HG03097 (cell line): ENCODE measurements around the gene USP5.

Experiments
- ATAC-seq: cut with Tn5 transposase; IDR thresholded peaks from one replicate; pipeline ENCODE4 v1.9.1; 2021; ENCODE audit not compliant: unreplicated experiment, low FRiP score

USP5 gene

GRCh38 chr12:6839482-6840201 lies 12.3 kb upstream of the USP5 start:
- ATAC-seq, result no peak

DNA sequence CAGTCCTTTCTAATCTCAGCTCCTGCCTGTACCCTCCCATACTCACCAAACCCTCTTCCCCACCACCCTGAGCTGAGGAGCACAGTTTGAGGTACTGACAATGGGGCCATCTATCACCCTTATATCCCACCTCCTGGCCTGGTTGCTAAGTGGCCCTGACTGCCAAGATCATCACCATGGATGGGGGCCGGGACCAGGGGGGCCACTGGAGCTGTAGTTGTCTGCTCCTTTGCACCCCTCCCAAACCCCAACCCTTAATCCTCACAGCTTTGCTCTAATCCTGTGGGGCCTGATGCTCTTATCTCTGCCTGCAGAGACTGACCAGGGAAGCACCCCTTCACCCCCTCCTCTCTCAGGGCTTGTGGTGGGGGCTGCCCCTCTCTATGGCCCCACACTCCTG lies 11.6 kb upstream of the USP5 start:
- no peak for ATAC-seq

DNA sequence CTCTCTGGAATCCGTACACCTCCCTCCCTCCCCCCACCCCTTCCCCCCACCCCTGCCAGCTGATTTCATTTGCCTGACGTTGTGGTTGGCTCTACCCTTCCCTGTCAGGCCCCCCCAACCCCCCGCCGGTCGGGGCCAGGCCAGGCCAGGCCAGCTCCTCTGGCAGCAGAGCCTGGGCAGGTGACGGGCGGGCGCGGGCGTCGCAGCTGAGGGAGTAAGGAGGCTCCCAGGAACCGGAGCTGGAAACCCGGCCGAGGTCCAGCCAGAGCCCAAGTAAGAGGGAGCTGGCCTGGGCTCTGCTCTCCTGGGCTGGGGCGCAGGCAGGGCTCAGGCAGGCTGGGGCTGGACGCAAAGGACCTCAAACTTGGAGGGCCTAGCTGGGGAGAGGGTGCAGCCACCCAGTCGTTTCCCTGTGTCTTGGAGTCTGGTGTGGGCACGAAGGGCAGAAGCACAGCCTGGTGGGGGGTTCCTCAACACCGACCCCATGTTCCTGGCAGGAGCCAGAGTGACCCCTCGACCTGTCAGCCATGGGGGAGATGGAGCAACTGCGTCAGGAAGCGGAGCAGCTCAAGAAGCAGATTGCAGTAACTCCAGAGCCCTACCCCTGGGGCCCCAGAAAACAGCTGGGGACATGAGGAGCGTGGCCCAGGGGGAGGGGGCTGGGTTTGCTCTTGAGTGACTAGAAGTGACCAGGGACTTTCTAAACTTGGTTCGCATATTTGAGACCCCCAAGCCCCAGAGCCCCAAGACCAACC lies 11.0 kb upstream of the USP5 start, which contains the start of gene GNB3:
Gene GNB3, plus strand, starts transcription at position 165 of the 755 bp plus-strand sequence. Its CDS starts 363 bp downstream, at position 528.
- ATAC-seq, result no peak

- no peak for ATAC-seq
Measured at GRCh38 chr12:6842075-6842474, 9.9 kb upstream of the USP5 start.

DNA sequence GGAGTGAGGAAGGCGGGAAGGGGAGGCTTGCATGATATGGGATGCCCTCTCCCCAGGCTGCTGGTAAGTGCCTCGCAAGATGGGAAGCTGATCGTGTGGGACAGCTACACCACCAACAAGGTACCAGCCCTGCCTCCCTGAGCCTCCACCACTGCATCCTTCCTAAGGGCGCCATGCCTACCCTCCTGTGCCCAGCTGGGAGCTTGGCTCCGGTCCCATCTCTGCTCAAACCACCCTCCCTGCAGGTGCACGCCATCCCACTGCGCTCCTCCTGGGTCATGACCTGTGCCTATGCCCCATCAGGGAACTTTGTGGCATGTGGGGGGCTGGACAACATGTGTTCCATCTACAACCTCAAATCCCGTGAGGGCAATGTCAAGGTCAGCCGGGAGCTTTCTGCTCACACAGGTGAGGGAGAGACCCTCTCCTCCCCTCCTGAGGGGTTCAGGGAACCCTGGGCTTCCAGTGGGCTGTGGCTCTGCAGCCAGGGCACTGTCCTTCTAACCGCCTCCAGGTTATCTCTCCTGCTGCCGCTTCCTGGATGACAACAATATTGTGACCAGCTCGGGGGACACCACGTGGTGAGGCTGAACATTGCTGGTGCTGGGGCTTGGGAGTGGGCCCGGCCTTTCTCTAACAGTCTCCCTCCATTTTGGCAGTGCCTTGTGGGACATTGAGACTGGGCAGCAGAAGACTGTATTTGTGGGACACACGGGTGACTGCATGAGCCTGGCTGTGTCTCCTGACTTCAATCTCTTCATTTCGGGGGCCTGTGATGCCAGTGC lies 8.6 kb upstream of the USP5 start:
- no peak for ATAC-seq

DNA sequence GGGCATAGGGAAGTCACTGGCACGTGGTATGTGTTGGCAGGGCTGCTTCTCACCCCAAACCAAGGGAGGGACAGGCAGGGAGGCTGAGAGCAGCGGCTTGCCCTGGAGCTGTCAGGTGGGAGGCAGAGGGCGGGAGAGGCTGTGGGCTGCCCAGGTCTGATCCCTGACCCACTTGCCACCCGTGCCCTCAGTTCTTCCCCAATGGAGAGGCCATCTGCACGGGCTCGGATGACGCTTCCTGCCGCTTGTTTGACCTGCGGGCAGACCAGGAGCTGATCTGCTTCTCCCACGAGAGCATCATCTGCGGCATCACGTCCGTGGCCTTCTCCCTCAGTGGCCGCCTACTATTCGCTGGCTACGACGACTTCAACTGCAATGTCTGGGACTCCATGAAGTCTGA lies 6.6 kb upstream of the USP5 start:
- ATAC-seq, result no peak

GRCh38 chr12:6846316-6846869 lies 5.6 kb upstream of the USP5 start:
- no peak for ATAC-seq

DNA sequence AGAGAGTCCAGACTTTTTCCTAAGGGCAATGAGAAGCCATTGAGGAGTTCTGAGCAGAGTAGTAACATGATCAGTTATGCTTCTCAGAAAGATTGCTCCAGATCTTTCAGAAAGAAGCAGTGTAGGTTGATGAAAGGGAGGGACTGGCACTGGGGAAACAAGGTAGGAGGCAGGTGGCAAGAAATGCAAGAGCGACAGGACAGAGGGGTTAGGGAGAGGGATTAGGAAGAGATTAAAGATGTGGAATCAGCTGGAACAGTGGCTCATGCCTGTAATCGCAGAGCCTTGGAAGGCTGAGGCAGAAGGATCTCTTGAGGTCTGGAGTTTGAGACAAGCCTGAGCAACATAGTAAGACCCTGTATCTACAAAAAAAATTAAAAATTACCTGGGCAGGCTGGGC lies 4.3 kb upstream of the USP5 start:
- no peak for ATAC-seq

DNA sequence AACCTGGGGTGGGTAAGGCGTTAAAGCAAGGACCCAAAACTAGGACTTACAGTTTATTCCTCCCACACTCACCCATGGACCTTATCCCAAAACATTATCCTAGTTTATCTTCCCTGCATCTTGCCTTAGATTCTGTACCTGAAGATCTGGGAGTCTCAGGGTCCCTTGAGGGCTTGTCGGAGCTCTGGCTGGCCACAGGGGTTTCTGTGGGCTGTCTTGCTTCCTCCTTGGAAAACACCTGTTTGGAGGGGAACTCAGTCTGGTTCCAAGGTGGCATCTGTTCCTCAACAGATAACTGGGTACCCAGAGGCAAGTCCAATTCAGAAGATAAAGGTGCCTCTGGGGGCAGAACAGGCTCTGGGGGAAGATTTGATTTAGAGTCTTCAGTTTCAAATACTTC lies 2.5 kb upstream of the USP5 start:
- ATAC-seq, result no peak

- no peak for ATAC-seq
Measured at GRCh38 chr12:6849976-6850560, 1.9 kb upstream of the USP5 start.

DNA sequence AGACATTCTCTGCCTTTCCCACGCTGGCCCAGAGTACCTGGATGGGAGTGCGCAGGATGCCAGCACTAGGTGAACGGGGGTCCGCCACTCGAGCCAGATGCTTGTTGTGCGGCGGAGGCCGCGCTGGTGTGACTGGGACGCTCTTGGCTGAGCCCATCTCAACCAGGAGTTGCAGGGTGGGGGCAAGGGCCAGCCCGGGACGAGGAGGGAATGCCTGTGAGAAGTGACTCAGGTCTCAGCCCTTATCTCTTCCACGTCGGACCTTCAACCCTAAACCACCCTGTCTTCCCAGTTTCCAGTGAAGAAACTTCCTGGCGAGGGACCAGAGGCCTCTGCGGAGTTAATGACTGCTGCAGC lies 1.2 kb upstream of the USP5 start:
- no peak for ATAC-seq

DNA sequence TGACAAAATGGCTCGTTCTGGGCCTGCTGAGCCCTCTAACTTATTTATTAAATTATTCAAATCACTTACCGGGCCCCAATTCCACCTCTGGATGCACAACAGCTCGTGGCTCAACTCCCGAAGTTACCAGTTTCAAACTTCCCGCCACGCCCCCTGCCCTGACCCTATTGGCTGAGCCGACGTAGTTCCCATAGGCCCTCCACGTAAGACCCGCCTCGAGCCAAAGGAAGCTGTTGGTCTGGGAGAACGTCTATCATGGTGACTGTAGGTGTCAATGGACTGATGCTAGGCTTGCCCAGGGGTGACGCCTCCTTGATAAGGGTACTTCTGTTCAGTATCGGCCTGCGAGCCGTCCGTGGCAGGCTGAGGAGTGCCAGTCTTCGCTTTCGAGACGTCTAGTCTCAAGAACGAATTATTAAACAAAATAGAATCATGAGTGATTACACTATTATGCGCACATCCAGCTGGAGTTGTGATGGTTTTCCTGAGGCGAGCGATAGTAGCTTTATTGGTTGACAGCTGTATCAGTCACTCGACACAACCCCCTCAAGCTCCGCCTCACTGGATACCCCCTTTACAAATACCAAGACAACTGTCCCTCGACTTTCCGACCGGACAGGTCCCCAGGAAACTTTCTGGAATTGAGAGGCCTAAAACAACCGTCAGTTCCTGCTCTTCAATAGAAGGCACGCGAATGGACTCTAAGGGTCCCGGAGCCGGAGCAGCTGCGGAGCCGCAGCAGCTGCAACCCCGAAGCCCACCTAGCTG lies 613 bp upstream of the USP5 start, which contains the start of gene CDCA3:
Gene CDCA3, minus strand, starts transcription at position 134 of the 768 bp plus-strand sequence. CDS start 334 bp downstream, outside the sequence.
- ATAC-seq, result peak; percentile 46

GRCh38 chr12:6852651-6853354 lies 853 bp downstream of the USP5 start:
- ATAC-seq, result no peak

GRCh38 chr12:6853626-6854025 lies 1.7 kb downstream of the USP5 start:
- no peak for ATAC-seq

DNA sequence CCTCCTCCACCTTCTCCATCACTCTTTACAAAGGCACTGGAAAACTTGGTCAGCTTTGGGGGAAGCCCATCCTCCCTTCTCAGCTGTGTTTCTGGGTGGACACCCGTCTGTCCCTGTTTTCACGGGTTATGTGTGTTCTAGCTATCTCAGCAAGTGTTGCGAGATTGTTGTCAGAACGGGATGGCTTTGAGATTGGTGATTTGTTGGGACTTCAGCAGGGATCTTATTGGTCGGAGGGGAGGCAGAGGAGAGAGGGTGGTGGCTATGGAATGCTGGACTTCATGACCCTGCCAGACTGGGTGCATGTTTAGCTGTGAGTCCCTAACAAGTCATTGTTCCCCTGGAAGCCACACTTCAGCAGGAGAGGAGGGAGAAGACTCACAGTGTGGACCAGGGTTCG lies 2.1 kb downstream of the USP5 start:
- ATAC-seq, result no peak

- ATAC-seq, result no peak
Measured at GRCh38 chr12:6855322-6855721, 3.4 kb downstream of the USP5 start.

DNA sequence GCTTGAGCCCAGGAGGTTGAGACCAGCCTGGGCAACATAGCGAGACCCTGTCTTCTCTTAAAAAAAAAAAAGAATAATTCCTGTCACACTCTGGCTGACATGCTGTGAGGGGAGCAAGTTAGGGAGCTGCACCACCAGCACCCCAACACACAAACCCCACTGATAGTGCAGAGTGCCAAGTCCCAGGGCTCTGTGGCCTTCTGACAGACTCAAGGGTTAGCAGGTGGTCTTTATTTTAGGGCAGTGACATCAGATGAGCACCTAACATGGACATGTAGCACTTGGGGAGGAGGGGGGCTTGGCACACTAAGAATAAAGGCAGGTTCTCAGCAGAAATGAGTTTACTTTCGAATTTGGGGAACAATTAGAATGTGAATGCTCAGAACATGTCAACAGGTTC lies 6.8 kb downstream of the USP5 start:
- no peak for ATAC-seq

GRCh38 chr12:6860116-6860515 lies 8.2 kb downstream of the USP5 start:
- no peak for ATAC-seq

DNA sequence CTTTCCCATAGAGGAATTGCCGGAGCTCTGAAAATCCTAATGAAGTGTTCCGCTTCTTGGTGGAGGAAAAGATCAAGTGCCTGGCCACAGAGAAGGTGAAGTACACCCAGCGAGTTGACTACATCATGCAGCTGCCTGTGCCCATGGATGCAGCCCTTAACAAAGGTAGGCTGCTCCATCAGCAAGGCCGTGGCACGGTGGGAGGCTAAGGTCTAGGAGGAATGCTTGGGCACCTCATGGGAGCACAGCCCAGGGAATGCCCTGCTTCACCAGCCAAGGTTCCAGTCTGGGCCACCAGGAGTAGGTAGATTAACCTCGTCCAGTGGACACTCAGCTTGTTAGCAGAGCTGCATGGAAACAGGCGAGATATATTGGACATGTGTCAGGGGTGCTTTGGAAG lies 9.0 kb downstream of the USP5 start:
- ATAC-seq, result no peak
